ENCODE data around the gene VWA5A.

DNA sequence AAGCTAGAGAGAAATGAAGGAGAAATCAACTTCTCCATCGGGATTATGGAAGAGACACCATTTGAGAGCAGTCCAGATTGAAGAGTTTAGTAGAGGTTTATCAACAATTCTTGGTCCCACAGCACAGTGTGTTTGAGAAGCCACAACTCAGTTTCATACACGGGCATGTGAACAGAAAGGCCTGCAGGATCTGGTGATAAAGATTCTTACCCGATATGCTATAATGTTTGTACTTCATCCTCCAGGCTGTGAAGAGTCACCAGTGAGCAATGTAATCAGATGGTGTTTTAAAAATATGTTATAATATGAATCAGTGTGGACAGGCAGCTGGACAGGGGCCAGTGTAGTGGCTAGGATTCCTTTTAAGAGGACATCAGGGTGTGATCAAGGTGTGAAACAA is 29.7 kb upstream of the VWA5A start:
- TF ChIP-seq, protein P1, sequence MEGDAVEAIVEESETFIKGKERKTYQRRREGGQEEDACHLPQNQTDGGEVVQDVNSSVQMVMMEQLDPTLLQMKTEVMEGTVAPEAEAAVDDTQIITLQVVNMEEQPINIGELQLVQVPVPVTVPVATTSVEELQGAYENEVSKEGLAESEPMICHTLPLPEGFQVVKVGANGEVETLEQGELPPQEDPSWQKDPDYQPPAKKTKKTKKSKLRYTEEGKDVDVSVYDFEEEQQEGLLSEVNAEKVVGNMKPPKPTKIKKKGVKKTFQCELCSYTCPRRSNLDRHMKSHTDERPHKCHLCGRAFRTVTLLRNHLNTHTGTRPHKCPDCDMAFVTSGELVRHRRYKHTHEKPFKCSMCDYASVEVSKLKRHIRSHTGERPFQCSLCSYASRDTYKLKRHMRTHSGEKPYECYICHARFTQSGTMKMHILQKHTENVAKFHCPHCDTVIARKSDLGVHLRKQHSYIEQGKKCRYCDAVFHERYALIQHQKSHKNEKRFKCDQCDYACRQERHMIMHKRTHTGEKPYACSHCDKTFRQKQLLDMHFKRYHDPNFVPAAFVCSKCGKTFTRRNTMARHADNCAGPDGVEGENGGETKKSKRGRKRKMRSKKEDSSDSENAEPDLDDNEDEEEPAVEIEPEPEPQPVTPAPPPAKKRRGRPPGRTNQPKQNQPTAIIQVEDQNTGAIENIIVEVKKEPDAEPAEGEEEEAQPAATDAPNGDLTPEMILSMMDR (IDR thresholded peaks at IDR 0.05; ENCODE audit: poor library complexity, severe bottlenecking) = no peak
- TF ChIP-seq EP300 (conservative IDR thresholded peaks at IDR 0.05; ENCODE audit: poor library complexity, severe bottlenecking) (no peak), RAD21 (conservative IDR thresholded peaks at IDR 0.05) (no peak), EZH2 (IDR thresholded peaks at IDR 0.05; ENCODE audit: borderline replicate concordance, insufficient read depth, low read length, poor library complexity, severe bottlenecking) (no peak), POLR2AphosphoS5 (IDR thresholded peaks at IDR 0.05) (no peak), TAF1 (IDR thresholded peaks at IDR 0.05; ENCODE audit: low read depth) (no peak)
- TF ChIP-seq, protein P2, sequence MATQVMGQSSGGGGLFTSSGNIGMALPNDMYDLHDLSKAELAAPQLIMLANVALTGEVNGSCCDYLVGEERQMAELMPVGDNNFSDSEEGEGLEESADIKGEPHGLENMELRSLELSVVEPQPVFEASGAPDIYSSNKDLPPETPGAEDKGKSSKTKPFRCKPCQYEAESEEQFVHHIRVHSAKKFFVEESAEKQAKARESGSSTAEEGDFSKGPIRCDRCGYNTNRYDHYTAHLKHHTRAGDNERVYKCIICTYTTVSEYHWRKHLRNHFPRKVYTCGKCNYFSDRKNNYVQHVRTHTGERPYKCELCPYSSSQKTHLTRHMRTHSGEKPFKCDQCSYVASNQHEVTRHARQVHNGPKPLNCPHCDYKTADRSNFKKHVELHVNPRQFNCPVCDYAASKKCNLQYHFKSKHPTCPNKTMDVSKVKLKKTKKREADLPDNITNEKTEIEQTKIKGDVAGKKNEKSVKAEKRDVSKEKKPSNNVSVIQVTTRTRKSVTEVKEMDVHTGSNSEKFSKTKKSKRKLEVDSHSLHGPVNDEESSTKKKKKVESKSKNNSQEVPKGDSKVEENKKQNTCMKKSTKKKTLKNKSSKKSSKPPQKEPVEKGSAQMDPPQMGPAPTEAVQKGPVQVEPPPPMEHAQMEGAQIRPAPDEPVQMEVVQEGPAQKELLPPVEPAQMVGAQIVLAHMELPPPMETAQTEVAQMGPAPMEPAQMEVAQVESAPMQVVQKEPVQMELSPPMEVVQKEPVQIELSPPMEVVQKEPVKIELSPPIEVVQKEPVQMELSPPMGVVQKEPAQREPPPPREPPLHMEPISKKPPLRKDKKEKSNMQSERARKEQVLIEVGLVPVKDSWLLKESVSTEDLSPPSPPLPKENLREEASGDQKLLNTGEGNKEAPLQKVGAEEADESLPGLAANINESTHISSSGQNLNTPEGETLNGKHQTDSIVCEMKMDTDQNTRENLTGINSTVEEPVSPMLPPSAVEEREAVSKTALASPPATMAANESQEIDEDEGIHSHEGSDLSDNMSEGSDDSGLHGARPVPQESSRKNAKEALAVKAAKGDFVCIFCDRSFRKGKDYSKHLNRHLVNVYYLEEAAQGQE (IDR thresholded peaks at IDR 0.05; ENCODE audit: borderline replicate concordance) = no peak

All from neural cell (in vitro differentiated cells).